Hematopoietic multipotent progenitor cell treated with erythropoietin and hydrocortisone succinate and interleukin-3 and kit ligand, for 4 days (in vitro differentiated cells): Measurements from ENCODE around the gene ANP32B.

ENCODE experiments used
- DNase-seq: peaks from one replicate; pipeline ENCODE4 v3.0.0-alpha.2; 2015

Gene ANP32B

GRCh38 chr9:98034593-98035546 lies 51.7 kb downstream of the ANP32B start:
- DNase-seq: peak; percentile 94

- DNase-seq: peak; percentile 44
Measured at GRCh38 chr9:98037357-98037756, 54.2 kb downstream of the ANP32B start.

GRCh38 chr9:98038958-98039357 lies 55.8 kb downstream of the ANP32B start:
- peak; percentile 32 for DNase-seq

- DNase-seq: no peak
Measured at GRCh38 chr9:98039607-98040017, 56.5 kb downstream of the ANP32B start.

DNA sequence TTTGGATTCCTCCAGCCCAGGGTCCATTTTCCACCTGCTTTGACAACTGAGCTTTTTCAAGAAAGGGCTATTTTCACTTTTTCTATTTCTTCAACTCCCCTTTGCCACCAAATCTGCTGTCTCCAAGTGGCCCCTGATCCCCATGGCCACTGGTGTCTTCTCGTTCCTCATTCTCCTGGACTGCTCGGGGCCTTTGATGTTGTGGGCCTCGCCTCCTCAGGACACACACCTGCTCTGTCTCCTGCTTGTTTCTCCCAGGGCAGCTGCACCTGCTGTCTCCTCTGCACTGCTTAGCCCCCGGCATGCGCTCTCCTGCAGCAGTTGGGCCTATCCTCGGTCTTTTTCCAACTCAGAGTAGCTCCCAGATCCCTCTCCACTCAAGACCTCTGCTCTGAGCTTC lies 57.1 kb downstream of the ANP32B start:
- no peak for DNase-seq

DNA sequence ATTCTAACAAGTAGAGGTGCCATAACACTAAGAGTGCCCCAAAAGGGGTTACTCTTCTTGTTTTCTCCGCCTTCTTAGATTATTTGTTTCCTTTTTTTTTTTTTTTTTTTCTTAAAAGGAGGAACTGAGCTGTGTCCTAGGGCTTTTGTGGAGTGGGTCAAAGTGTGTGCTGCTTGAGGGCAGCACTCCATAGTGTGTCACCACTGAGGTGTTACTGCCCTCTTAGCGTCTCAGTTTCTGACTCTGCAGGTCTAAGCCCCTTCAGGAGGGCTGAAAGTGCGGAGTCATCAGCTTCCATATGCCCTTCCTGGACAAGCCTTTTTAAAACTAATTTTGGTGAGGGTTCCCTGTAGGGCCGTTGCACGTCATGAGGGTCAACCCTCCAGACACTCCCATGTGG lies 60.8 kb downstream of the ANP32B start:
- DNase-seq: no peak

DNA sequence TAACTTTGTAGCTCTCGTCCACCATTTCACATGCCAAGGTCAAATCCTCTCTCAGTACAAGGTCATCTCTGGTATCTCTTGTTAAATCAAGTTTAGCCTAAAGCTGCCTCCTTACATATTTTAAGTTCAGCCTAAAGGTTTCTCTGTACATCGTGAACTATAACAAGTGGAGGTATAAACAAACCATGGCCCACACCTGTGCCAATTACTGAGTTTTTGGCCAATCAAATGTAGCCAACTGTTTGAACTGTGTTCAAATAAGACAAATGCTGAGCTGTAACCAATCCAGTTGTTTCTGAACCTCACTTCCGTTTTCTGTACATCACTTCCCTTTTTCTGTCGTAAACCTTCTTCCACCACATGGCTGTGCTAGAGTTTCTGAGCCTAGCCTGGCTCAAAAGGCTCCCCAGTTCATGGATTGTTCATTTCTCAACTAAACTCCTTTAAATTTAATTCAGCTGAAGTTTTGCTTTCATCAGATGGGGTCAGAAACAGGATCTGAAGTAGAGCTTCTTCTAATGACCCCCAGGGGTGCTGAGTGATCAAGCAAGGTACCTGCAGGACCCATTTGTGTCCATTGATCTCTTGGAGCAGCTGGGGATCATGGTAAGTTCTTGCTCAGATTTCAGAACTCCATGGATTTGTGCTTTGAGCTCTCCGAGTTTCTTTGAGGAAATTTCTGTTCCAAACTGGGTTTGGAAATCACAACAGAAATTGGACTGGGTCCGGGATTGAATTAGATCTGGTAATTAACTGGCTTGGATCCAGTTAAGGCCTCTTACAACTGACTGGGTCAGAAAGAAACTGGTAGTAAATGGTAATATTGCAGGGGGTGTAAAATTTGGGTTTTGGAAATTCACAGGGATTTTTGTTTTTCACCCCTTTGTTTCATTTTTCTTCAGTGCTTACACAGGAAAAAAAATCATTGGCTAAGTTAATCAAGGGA lies 62.4 kb downstream of the ANP32B start:
- DNase-seq: peak; percentile 96

DNA sequence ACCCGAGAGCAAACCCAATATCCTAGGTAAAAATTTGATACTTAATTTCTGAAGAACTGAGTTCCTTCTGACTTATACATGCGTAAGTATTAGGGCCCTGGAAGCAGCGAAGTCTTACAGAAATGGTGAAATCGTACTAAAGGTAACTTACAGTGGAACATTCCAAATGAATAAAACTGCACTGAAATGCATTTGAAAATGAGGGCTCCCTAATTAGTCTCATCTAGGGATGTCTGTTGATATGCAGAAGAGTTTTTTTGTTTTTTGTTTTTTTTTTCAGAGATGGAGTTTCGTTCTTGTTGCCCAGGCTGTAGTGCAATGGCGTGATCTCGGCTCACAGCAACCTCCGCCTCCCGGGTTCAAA lies 63.0 kb downstream of the ANP32B start:
- no peak for DNase-seq

GRCh38 chr9:98047002-98047401 lies 63.9 kb downstream of the ANP32B start:
- DNase-seq: peak; percentile 35

DNA sequence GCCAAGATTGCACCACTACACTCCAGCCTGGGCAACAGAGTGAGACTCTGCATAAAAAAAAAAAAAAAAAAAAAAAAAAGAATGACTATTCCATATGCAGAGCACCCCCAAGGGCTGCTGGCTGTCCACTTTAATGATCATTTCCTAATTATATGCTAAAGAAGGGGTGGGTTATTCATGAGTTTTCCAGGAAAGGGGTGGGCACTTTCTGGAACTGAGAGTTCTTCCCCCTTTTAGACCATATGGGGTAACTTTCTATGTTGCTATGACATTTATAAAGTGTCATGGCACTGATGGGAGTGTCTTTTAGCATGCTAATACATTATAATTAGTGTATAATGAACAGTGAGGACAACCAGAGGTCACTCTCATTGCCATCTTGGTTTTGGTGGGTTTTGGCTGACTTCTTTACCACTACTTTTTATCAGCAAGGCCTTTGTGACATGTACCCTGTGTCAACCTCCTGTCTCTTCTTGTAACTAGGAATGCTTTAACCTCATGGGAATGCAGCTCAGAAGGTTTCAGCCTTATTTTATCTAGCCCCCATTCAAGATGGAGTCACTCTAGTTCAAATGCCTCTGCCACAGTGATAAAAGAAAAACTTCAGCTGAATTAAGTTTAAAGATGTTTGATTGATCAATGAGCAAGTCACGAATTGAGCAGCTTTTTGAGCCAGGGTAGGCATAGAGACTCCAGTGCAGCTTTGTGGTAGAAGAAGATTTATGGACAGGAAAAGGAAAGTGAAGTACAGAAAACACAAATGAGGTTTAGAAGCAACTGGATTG lies 66.3 kb downstream of the ANP32B start:
- peak; percentile 44 for DNase-seq

GRCh38 chr9:98050351-98050750 lies 67.2 kb downstream of the ANP32B start:
- no peak for DNase-seq

DNA sequence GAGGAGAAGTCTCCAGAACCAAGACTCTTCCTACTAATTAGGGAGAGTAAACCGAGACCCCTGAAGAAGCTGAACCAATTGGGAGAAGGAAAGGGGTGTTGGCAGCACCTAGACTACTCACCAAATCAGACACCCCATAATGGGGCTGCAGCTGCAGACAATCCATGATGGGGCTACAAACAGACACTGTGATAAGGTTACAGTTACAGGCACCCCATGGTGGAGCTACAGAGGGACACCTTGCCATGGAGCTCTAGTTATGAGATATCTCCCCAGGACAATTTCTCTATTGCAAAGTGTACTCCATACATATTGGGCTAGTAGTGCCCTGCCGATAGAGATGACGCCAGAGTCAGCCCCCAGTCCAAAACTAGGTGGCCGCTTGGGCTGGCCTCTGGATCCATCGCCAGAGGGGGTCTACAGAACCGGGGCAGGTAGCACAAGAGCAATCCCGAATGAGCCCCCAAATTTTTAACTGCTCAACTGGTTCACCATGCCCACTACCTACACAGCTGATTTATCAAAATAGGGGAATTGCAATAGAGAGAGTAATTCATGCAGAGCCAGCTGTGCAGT lies 71.3 kb downstream of the ANP32B start:
- DNase-seq: no peak

DNA sequence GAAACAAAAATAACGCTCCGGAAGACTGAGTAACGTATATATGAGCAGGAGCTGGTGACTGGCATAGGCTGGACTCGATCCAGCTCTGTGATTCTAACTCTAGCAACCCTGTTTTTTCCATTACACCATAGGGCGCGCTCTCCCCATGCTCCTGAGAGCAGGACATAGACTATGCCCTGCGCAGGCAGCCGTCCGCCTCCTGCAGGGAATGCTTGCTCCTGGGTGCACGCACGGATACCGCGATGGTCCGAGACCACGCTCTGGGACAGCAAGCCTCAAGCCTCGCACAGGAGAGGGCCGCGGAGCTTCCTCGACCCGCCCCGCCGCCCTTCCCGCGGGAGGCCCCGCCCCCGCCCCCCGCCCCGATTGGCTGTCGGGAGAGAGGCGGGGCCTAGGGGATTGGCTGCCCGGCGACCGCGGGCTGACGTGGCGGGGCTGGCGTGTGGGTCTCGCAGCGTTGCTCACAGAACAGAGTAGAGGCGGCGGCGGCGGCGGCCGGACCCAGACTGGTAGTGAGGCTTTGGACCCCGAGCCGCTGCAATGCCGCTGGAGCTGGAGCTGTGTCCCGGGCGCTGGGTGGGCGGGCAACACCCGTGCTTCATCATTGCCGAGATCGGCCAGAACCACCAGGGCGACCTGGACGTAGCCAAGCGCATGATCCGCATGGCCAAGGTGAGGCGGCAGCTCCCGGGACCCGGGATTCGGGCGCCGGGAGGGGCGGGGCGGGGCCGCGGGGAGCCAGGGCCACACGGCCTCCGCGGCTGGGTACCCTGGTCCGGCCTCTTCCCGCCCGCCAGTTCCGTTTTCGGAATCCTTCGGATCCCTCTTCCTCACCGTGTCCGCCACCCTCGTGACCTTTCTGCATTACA lies 73.4 kb downstream of the ANP32B start, which contains the start of gene NANS:
TSS of gene NANS (plus strand) at position 464 of the 869 bp plus-strand sequence. CDS start at position 541, 77 bp downstream.
- peak; percentile 97 for DNase-seq

- DNase-seq: peak; percentile 48
Measured at GRCh38 chr9:98057138-98057799, 74.1 kb downstream of the ANP32B start.

DNA sequence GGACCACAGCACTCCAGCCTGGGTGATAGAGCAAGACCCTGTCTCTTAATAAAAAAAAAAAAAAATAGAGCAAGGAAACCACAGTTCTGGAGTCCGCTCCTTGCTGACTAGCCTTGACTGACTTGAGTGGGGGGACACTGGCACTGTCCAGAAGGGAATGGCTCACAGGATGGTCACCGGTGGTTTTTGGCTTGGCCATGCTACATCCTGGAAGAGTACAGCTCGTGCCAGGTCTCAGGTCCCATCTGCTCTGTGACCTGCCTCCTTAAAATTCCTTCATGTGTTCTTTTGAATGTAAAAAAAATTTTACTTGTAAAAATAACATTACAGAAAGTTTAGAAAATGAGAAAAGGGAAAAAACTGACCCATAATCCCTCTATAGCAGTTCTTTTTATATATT lies 79.0 kb downstream of the ANP32B start:
- no peak for DNase-seq

GRCh38 chr9:98064623-98065392 lies 81.7 kb downstream of the ANP32B start:
- DNase-seq: no peak
